ENCODE results near the gene TMX2.

GRCh38 chr11:57681168-57681567 is 31.2 kb upstream of the TMX2 start:
- TF ChIP-seq CTCF (IDR thresholded peaks at IDR 0.05 in 2 of 3, conservative IDR thresholded peaks at IDR 0.05 in 1 of 3; ENCODE audit: control insufficient read depth in 2 of 3, extremely low read depth in 1 of 3, insufficient read depth in 1 of 3, low read depth in 3 of 3, low read length in 3 of 3) (no peak), HDAC2 (IDR thresholded peaks at IDR 0.05) (no peak), ZNF274 (IDR thresholded peaks at IDR 0.05; ENCODE audit: insufficient read depth, insufficient read length) (no peak), TCF12 (IDR thresholded peaks at IDR 0.05; ENCODE audit: low read depth, low read length) (no peak), PKNOX1 (IDR thresholded peaks at IDR 0.05) (no peak), EGR1 (IDR thresholded peaks at IDR 0.05; ENCODE audit: borderline replicate concordance in 1 of 2, low read depth in 2 of 2, low read length in 2 of 2) (no peak), STAT1 (conservative IDR thresholded peaks at IDR 0.05) (no peak)
- TF ChIP-seq, protein P1, sequence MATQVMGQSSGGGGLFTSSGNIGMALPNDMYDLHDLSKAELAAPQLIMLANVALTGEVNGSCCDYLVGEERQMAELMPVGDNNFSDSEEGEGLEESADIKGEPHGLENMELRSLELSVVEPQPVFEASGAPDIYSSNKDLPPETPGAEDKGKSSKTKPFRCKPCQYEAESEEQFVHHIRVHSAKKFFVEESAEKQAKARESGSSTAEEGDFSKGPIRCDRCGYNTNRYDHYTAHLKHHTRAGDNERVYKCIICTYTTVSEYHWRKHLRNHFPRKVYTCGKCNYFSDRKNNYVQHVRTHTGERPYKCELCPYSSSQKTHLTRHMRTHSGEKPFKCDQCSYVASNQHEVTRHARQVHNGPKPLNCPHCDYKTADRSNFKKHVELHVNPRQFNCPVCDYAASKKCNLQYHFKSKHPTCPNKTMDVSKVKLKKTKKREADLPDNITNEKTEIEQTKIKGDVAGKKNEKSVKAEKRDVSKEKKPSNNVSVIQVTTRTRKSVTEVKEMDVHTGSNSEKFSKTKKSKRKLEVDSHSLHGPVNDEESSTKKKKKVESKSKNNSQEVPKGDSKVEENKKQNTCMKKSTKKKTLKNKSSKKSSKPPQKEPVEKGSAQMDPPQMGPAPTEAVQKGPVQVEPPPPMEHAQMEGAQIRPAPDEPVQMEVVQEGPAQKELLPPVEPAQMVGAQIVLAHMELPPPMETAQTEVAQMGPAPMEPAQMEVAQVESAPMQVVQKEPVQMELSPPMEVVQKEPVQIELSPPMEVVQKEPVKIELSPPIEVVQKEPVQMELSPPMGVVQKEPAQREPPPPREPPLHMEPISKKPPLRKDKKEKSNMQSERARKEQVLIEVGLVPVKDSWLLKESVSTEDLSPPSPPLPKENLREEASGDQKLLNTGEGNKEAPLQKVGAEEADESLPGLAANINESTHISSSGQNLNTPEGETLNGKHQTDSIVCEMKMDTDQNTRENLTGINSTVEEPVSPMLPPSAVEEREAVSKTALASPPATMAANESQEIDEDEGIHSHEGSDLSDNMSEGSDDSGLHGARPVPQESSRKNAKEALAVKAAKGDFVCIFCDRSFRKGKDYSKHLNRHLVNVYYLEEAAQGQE (IDR thresholded peaks at IDR 0.05; ENCODE audit: low read depth, low read length), result no peak
